ENCODE data around the gene OR2T3. TPM values are rescaled to one million over a fixed set of nuclear protein-coding genes. Genes with fewer than 3 reads are reported as not detected.
"Not testable (repeated sequence)": the region's sequence is repeated elsewhere in the genome, so short reads cannot be mapped to it uniquely, and the experiment has no call there.

The OR2T3 gene, protein sequence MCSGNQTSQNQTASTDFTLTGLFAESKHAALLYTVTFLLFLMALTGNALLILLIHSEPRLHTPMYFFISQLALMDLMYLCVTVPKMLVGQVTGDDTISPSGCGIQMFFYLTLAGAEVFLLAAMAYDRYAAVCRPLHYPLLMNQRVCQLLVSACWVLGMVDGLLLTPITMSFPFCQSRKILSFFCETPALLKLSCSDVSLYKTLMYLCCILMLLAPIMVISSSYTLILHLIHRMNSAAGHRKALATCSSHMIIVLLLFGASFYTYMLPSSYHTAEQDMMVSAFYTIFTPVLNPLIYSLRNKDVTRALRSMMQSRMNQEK
- total RNA-seq (not detected), polyA plus RNA-seq (ENCODE audit: insufficient read depth, low read depth, low replicate concordance) (not detected)
- long read RNA-seq, donor 1 = 0 reads
- long read RNA-seq, donor 2 = 0 reads
- long read RNA-seq, donor 3 = 0 reads
- long read RNA-seq, donor 4 = 0 reads
- long read RNA-seq, donor 5 = 0 reads
- long read RNA-seq, donor 6 = 0 reads
- long read RNA-seq, donor 7 = 0 reads
- long read RNA-seq, donor 8 = 0 reads
- long read RNA-seq, donor 9 = 0 reads
- long read RNA-seq, donor 10 = 0 reads

- DNase-seq; FAIRE-seq; H3K36me3 ChIP-seq (ENCODE audit: control insufficient read depth in 2 of 3, insufficient read depth in 3 of 3, low read length in 3 of 3); H3K27me3 ChIP-seq (ENCODE audit: control insufficient read depth, insufficient read depth, low read length); H3K9me3 ChIP-seq (ENCODE audit: control insufficient read depth in 2 of 3, insufficient read depth in 1 of 3, low read length in 3 of 3); H3K9ac ChIP-seq (ENCODE audit: low read length in 3 of 3); H3K4me3 ChIP-seq (ENCODE audit: low read length in 3 of 3); intact Hi-C loops (cut with DNase I); H3K27ac ChIP-seq (ENCODE audit: low read depth in 2 of 2, low read length in 2 of 2); H3K4me1 ChIP-seq (ENCODE audit: control insufficient read depth in 2 of 3, insufficient read depth in 2 of 3, low read depth in 1 of 3, low read length in 3 of 3): not testable (repeated sequence)
Observed at GRCh38 chr1:248473051-248473450, at the start of gene OR2T3. OR2T3 (plus strand) TSS chr1:248473351; CDS start chr1:248473351, 0 bp downstream.

GRCh38 chr1:248427526-248428191, 45.5 kb upstream of the OR2T3 start:
- H3K36me3 ChIP-seq (ENCODE audit: control insufficient read depth in 2 of 3, insufficient read depth in 3 of 3, low read length in 3 of 3); H3K9me3 ChIP-seq (ENCODE audit: control insufficient read depth in 2 of 3, insufficient read depth in 1 of 3, low read length in 3 of 3); intact Hi-C loops (cut with DNase I); H3K4me3 ChIP-seq (ENCODE audit: low read length in 3 of 3); H3K27me3 ChIP-seq (ENCODE audit: control insufficient read depth, insufficient read depth, low read length); H3K4me1 ChIP-seq (ENCODE audit: control insufficient read depth in 2 of 3, insufficient read depth in 2 of 3, low read depth in 1 of 3, low read length in 3 of 3); FAIRE-seq; H3K27ac ChIP-seq (ENCODE audit: low read depth in 2 of 2, low read length in 2 of 2); DNase-seq; H3K9ac ChIP-seq (ENCODE audit: low read length in 3 of 3): not testable (repeated sequence)

DNA sequence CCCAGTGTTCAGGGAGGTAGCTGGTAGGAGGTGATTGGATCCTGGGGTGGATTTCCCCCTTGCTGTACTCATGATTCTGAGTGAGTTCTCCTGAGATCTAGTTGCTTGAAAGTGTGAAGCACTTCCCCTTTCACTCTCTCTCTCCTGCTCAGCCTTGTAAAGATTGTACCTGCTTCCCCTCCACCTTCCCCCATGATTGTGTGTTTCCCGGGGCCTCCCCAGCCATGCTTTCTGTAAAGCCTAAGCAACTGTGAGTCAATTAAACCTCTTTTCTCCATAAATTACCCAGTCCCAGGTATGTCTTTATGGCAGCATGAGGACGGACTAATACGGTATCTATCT, 45.0 kb upstream of the OR2T3 start:
- DNase-seq; H3K9me3 ChIP-seq (ENCODE audit: control insufficient read depth in 2 of 3, insufficient read depth in 1 of 3, low read length in 3 of 3); H3K4me1 ChIP-seq (ENCODE audit: control insufficient read depth in 2 of 3, insufficient read depth in 2 of 3, low read depth in 1 of 3, low read length in 3 of 3); FAIRE-seq; H3K27me3 ChIP-seq (ENCODE audit: control insufficient read depth, insufficient read depth, low read length); H3K9ac ChIP-seq (ENCODE audit: low read length in 3 of 3); H3K27ac ChIP-seq (ENCODE audit: low read depth in 2 of 2, low read length in 2 of 2); H3K4me3 ChIP-seq (ENCODE audit: low read length in 3 of 3); H3K36me3 ChIP-seq (ENCODE audit: control insufficient read depth in 2 of 3, insufficient read depth in 3 of 3, low read length in 3 of 3); intact Hi-C loops (cut with DNase I): not testable (repeated sequence)

DNA sequence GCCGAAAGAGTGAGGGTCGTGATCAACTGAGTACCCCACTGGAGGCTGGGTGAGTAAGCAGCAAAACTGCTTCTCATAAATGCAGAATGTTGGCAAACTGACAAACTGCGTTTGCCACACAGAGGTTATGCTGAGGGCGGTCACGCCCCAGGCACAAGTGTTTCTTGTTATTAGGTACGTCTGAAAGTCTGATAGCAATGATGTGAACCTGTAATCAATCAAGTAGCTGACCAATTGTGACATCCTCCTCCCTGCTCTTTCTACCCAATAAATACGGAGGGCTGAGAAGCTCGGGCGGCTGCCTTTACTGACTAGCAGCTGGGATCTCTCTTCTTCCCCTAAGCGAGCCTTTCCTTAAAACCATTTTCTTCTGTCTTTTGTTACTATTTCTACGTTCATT, 41.5 kb upstream of the OR2T3 start:
- H3K9me3 ChIP-seq (ENCODE audit: control insufficient read depth in 2 of 3, insufficient read depth in 1 of 3, low read length in 3 of 3); H3K27ac ChIP-seq (ENCODE audit: low read depth in 2 of 2, low read length in 2 of 2); H3K36me3 ChIP-seq (ENCODE audit: control insufficient read depth in 2 of 3, insufficient read depth in 3 of 3, low read length in 3 of 3); H3K4me1 ChIP-seq (ENCODE audit: control insufficient read depth in 2 of 3, insufficient read depth in 2 of 3, low read depth in 1 of 3, low read length in 3 of 3); DNase-seq; intact Hi-C loops (cut with DNase I); H3K9ac ChIP-seq (ENCODE audit: low read length in 3 of 3); H3K27me3 ChIP-seq (ENCODE audit: control insufficient read depth, insufficient read depth, low read length); FAIRE-seq; H3K4me3 ChIP-seq (ENCODE audit: low read length in 3 of 3): not testable (repeated sequence)

DNA sequence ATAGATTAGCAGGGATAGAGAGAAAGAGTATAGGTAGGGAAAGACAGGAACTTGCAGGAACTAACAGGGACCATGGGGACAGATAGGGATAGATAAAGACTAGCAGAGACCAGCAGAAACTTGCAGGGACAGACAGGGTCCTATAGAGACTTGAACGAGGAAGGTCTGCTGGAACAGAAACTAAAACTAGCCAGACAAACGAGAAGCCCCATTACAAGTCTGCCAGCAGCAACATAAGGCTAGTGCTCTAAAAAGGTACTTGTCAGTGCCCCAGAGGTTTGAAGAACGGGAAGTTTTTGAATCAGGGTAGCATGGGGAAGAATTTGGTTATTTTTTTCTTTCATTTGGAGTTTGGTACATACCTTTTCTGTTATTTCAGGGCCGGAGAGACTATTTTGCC, 41.0 kb upstream of the OR2T3 start:
- H3K27ac ChIP-seq (ENCODE audit: low read depth in 2 of 2, low read length in 2 of 2); H3K4me3 ChIP-seq (ENCODE audit: low read length in 3 of 3); DNase-seq; H3K36me3 ChIP-seq (ENCODE audit: control insufficient read depth in 2 of 3, insufficient read depth in 3 of 3, low read length in 3 of 3); H3K27me3 ChIP-seq (ENCODE audit: control insufficient read depth, insufficient read depth, low read length); H3K4me1 ChIP-seq (ENCODE audit: control insufficient read depth in 2 of 3, insufficient read depth in 2 of 3, low read depth in 1 of 3, low read length in 3 of 3); H3K9me3 ChIP-seq (ENCODE audit: control insufficient read depth in 2 of 3, insufficient read depth in 1 of 3, low read length in 3 of 3); H3K9ac ChIP-seq (ENCODE audit: low read length in 3 of 3); intact Hi-C loops (cut with DNase I); FAIRE-seq: not testable (repeated sequence)

GRCh38 chr1:248433811-248434415, 39.2 kb upstream of the OR2T3 start:
- H3K27me3 ChIP-seq (ENCODE audit: control insufficient read depth, insufficient read depth, low read length); intact Hi-C loops (cut with DNase I); FAIRE-seq; H3K4me3 ChIP-seq (ENCODE audit: low read length in 3 of 3); H3K4me1 ChIP-seq (ENCODE audit: control insufficient read depth in 2 of 3, insufficient read depth in 2 of 3, low read depth in 1 of 3, low read length in 3 of 3); DNase-seq; H3K9me3 ChIP-seq (ENCODE audit: control insufficient read depth in 2 of 3, insufficient read depth in 1 of 3, low read length in 3 of 3); H3K9ac ChIP-seq (ENCODE audit: low read length in 3 of 3); H3K27ac ChIP-seq (ENCODE audit: low read depth in 2 of 2, low read length in 2 of 2); H3K36me3 ChIP-seq (ENCODE audit: control insufficient read depth in 2 of 3, insufficient read depth in 3 of 3, low read length in 3 of 3): not testable (repeated sequence)

- DNase-seq; H3K36me3 ChIP-seq (ENCODE audit: control insufficient read depth in 2 of 3, insufficient read depth in 3 of 3, low read length in 3 of 3): not testable (repeated sequence)
Observed at GRCh38 chr1:248434913-248435312, 38.2 kb upstream of the OR2T3 start.

GRCh38 chr1:248436303-248436702, 36.8 kb upstream of the OR2T3 start:
- FAIRE-seq = not testable (repeated sequence)

More at GRCh38 chr1:248434913-248435312, 38.2 kb upstream of the OR2T3 start:
- H3K9ac ChIP-seq (ENCODE audit: low read length in 3 of 3); H3K4me3 ChIP-seq (ENCODE audit: low read length in 3 of 3); H3K4me1 ChIP-seq (ENCODE audit: control insufficient read depth in 2 of 3, insufficient read depth in 2 of 3, low read depth in 1 of 3, low read length in 3 of 3); H3K27me3 ChIP-seq (ENCODE audit: control insufficient read depth, insufficient read depth, low read length); H3K9me3 ChIP-seq (ENCODE audit: control insufficient read depth in 2 of 3, insufficient read depth in 1 of 3, low read length in 3 of 3); H3K27ac ChIP-seq (ENCODE audit: low read depth in 2 of 2, low read length in 2 of 2); intact Hi-C loops (cut with DNase I); FAIRE-seq: not testable (repeated sequence)

More at GRCh38 chr1:248436303-248436702, 36.8 kb upstream of the OR2T3 start:
- H3K9ac ChIP-seq (ENCODE audit: low read length in 3 of 3); H3K4me1 ChIP-seq (ENCODE audit: control insufficient read depth in 2 of 3, insufficient read depth in 2 of 3, low read depth in 1 of 3, low read length in 3 of 3); intact Hi-C loops (cut with DNase I); H3K27me3 ChIP-seq (ENCODE audit: control insufficient read depth, insufficient read depth, low read length); H3K4me3 ChIP-seq (ENCODE audit: low read length in 3 of 3); H3K9me3 ChIP-seq (ENCODE audit: control insufficient read depth in 2 of 3, insufficient read depth in 1 of 3, low read length in 3 of 3); H3K27ac ChIP-seq (ENCODE audit: low read depth in 2 of 2, low read length in 2 of 2); DNase-seq; H3K36me3 ChIP-seq (ENCODE audit: control insufficient read depth in 2 of 3, insufficient read depth in 3 of 3, low read length in 3 of 3): not testable (repeated sequence)
